ENCODE data around the gene DSCAML1. TPM values are rescaled to one million over a fixed set of nuclear protein-coding genes. Genes with fewer than 3 reads are reported as not detected.

Gene DSCAML1
- total and polyA plus RNA-seq, 12 donors = 0.16 to 1.5 (median 0.57) TPM

DNA sequence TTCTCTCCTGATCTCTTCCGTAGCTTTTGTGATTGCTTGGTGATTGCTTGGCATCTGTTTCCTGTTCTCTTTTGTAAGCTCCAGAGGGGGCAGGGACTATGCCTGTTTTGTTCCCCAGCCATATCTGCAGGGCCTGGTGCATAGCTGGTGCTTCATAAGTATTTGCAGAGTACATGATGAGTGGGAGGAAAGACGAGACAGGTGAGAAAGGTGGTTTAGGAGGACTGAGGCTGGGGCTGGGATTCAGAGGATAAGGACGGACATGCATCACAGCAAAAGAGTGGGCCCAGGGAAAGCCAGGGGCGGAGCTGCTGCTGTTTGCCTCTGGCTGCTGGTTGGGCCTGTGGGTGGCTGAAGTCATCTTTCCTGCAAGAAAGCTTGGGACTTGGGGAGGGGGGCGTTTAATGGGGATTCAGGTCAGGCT is 62.4 kb downstream of the DSCAML1 start:
- Histone ChIP-seq H3K4me3 (no peak overlapping the region), H3K36me3 (no peaks in the 10 kb centered on the region), H3K4me1 (no peaks in the 10 kb centered on the region), H3K27ac (no peak overlapping the region), H3K9me3 (no peaks in the 10 kb centered on the region), H3K27me3 (no peaks in the 10 kb centered on the region)
- intact Hi-C loops (cut with DNase I) = no loop called here
- TF ChIP-seq, protein P1, sequence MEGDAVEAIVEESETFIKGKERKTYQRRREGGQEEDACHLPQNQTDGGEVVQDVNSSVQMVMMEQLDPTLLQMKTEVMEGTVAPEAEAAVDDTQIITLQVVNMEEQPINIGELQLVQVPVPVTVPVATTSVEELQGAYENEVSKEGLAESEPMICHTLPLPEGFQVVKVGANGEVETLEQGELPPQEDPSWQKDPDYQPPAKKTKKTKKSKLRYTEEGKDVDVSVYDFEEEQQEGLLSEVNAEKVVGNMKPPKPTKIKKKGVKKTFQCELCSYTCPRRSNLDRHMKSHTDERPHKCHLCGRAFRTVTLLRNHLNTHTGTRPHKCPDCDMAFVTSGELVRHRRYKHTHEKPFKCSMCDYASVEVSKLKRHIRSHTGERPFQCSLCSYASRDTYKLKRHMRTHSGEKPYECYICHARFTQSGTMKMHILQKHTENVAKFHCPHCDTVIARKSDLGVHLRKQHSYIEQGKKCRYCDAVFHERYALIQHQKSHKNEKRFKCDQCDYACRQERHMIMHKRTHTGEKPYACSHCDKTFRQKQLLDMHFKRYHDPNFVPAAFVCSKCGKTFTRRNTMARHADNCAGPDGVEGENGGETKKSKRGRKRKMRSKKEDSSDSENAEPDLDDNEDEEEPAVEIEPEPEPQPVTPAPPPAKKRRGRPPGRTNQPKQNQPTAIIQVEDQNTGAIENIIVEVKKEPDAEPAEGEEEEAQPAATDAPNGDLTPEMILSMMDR (IDR thresholded peaks at IDR 0.05) = no peak
- DNase-seq = no peak
- no peak for ATAC-seq
- 53 to 67% methylated on average over 5 of the region's 5 CpGs for WGBS, 2 donors

DNA sequence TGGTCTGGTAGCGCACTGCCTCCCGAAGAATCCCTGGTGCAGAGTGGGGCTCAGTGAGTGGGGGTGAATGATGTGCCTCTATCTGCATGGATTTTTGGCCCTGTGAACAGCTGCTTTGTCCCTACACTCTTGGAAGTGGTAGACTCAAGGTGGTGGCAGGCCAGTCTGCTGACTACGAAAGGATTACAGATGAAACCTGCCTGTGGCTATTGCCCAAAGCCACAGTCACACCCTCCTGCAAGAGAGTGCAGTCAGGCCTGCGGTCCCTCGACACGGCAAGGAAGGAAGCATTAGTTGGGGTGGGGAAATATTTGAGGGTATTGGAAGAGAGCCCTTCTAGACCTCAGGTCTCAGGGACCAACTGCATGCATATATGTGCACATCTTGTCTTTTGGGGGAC is 63.7 kb downstream of the DSCAML1 start:
- TF ChIP-seq, protein P1 (IDR thresholded peaks at IDR 0.05) = no peak
- H3K9me3 ChIP-seq = peaks cover 0 to 4% (median 0%) of the 10 kb centered on the region in 11 donors
- no peak for ATAC-seq
- WGBS, 2 donors = 92 to 97% methylated on average over 6 of the region's 6 CpGs
- H3K27me3 ChIP-seq = no peaks in the 10 kb centered on the region
- no peaks in the 10 kb centered on the region for H3K4me1 ChIP-seq
- intact Hi-C loops (cut with DNase I) = no loop called here
- no peak overlapping the region for H3K4me3 ChIP-seq
- no peak for DNase-seq
- no peak overlapping the region for H3K27ac ChIP-seq
- no peaks in the 10 kb centered on the region for H3K36me3 ChIP-seq

DNA sequence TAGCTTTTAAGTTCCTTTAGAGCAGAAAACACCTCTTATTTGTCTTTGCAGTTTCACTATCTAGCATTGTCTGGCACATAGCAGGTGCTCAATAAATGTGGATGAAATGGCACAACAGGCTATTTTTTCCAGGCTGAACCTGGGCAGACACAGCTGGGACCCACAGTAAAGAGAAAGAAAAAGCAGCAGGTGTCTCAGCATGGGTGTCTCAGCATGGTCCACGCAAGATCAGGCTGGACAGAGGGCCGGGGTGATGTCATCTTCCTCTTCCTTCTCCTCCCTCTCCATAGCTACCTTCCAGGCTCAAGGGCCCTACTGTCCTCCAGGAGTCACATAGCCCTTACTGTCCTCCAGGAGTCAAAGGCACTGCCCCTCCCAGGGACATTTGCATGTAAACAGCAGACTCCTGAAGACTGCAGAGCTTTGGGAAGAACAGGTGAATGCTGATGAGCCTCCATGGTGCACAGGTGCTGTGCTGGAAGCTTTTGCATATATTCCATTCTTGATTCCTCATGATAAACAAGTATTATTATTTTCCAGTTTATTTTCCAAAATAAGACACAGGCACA is 65.2 kb downstream of the DSCAML1 start:
- no peak overlapping the region for H3K4me3 ChIP-seq
- H3K4me1 ChIP-seq = no peaks in the 10 kb centered on the region
- no peaks in the 10 kb centered on the region for H3K27me3 ChIP-seq
- 76 to 77% methylated on average over 2 of the region's 2 CpGs for WGBS, 2 donors
- DNase-seq (no peak), ATAC-seq (no peak)
- H3K36me3 ChIP-seq = no peaks in the 10 kb centered on the region
- H3K9me3 ChIP-seq = peaks cover 0 to 4% (median 0%) of the 10 kb centered on the region in 11 donors
- intact Hi-C loops (cut with DNase I) = no loop called here
- TF ChIP-seq, protein P1 (IDR thresholded peaks at IDR 0.05) = no peak
- H3K27ac ChIP-seq = no peak overlapping the region

DNA sequence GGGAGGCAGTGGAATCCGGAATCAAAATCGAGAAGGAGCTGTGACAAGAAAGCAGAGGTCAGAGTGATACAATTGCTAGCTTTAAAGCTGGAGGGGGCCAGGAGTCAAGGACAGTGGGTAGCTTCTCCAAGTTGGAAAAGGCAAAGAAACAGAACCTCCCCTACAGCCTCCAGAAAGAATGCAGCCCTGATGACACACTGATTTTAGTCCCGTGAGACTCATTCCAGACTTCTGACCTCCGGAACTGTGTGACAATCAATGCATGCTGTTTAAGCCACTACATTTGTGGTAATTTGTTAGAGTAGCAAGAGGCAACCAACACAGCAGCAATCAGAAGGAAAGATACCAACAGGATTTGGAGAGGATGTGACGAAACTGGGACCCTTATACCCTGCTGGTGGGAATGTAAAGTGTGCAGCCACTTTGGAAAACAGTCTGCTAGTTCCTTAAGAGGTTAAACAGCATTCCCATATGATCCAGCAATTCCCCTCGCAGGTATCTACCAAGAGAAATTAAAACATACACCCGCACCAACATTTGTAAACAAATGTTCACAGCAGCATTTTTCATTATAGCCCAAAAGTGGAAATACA is 66.7 kb downstream of the DSCAML1 start:
- H3K9me3 ChIP-seq = peaks cover 0 to 4% (median 0%) of the 10 kb centered on the region in 11 donors
- TF ChIP-seq, protein P1 (IDR thresholded peaks at IDR 0.05) = no peak
- H3K4me1 ChIP-seq = no peaks in the 10 kb centered on the region
- H3K36me3 ChIP-seq = no peaks in the 10 kb centered on the region
- DNase-seq = no peak
- no peak overlapping the region for H3K4me3 ChIP-seq
- no peak for ATAC-seq
- no peak overlapping the region for H3K27ac ChIP-seq
- 71 to 87% methylated on average over 7 of the region's 7 CpGs for WGBS, 2 donors
- H3K27me3 ChIP-seq = peaks cover 0 to 3% (median 0%) of the 10 kb centered on the region in 7 donors
- intact Hi-C loops (cut with DNase I) = no loop called here

Data from heart right ventricle (tissue), 16 donors.